Activated naive CD4-positive, alpha-beta T cell treated with Interleukin-2 at 50 U/mL for 16 hours (primary cell): ENCODE data around the gene RBKS.
"Not testable (repeated sequence)": the region's sequence is repeated elsewhere in the genome, so short reads cannot be mapped to it uniquely, and the experiment has no call there.

Experiments used
- DNase-seq: peaks from one replicate; pipeline ENCODE4 v3.0.0-alpha.2; 2020

Gene RBKS

GRCh38 chr2:27796791-27797765 is 93.1 kb downstream of the RBKS start:
- DNase-seq, result no peak

GRCh38 chr2:27795868-27796277 is 94.3 kb downstream of the RBKS start:
- DNase-seq, result no peak

- no peak for DNase-seq
Measured at GRCh38 chr2:27795093-27795834, 94.9 kb downstream of the RBKS start.

GRCh38 chr2:27792759-27793158 is 97.4 kb downstream of the RBKS start:
- DNase-seq, result no peak

GRCh38 chr2:27790796-27791195 is 99.4 kb downstream of the RBKS start:
- no peak for DNase-seq

- no peak for DNase-seq
Measured at GRCh38 chr2:27782701-27783100, 107.5 kb downstream of the RBKS start.

GRCh38 chr2:27781496-27781895 is 108.7 kb downstream of the RBKS start:
- no peak for DNase-seq

- DNase-seq, result no peak
Measured at GRCh38 chr2:27779417-27780055, 110.7 kb downstream of the RBKS start.

GRCh38 chr2:27776696-27777095 is 113.5 kb downstream of the RBKS start:
- DNase-seq, result no peak

GRCh38 chr2:27776097-27776496 is 114.1 kb downstream of the RBKS start:
- DNase-seq, result no peak

GRCh38 chr2:27773959-27774358 is 116.2 kb downstream of the RBKS start:
- no peak for DNase-seq

GRCh38 chr2:27772804-27773203 is 117.4 kb downstream of the RBKS start:
- DNase-seq, result no peak

GRCh38 chr2:27771548-27772335 is 118.4 kb downstream of the RBKS start, which contains the start of gene MRPL33:
Gene MRPL33 (plus strand): TSS chr2:27771719. CDS start chr2:27771778, 59 bp downstream.
- peak; percentile 93 for DNase-seq

GRCh38 chr2:27771202-27771547 is 119.0 kb downstream of the RBKS start:
- no peak for DNase-seq

GRCh38 chr2:27766287-27766661 is 123.9 kb downstream of the RBKS start:
- no peak for DNase-seq

- DNase-seq, result peak; percentile 59
Measured at GRCh38 chr2:27765621-27766286, 124.4 kb downstream of the RBKS start.

- DNase-seq, result not testable (repeated sequence)
Measured at GRCh38 chr2:27764526-27764925, 125.7 kb downstream of the RBKS start.

GRCh38 chr2:27763907-27764267 is 126.3 kb downstream of the RBKS start:
- no peak for DNase-seq

- DNase-seq, result no peak
Measured at GRCh38 chr2:27762951-27763906, 127.0 kb downstream of the RBKS start.

- no peak for DNase-seq
Measured at GRCh38 chr2:27756544-27757498, 133.4 kb downstream of the RBKS start.
